NCI-H82 treated with DMSO at 0.1 percent for 48 hours (cell line): ENCODE data around the gene MEF2D.
A peak's percentile ranks its signal among the peaks of the same experiment; 100 is the strongest.

Source experiments
- DNase-seq: peaks from one replicate; lab custom pipeline; 2025; ENCODE audit not compliant: unreplicated experiment; lab: John Stamatoyannopoulos, UW

MEF2D gene

DNA sequence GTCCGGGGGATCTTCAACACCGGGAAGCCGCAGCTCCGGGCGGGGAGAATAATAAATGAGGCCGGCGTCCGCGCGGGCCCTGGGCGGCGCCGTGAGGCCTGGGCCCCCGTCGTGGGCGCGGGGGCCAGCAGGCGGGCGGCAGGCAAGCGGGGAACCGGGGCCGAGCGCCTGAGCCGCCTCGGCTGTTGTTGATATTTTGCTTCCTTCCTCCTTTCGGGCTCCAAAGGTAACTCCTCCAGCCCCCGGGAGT is at the start of gene MEF2D:
Gene MEF2D (minus strand): TSS at position 233 of the 250 bp plus-strand sequence. CDS start 17,483 bp downstream, outside the sequence.
- DNase-seq: no peak

DNA sequence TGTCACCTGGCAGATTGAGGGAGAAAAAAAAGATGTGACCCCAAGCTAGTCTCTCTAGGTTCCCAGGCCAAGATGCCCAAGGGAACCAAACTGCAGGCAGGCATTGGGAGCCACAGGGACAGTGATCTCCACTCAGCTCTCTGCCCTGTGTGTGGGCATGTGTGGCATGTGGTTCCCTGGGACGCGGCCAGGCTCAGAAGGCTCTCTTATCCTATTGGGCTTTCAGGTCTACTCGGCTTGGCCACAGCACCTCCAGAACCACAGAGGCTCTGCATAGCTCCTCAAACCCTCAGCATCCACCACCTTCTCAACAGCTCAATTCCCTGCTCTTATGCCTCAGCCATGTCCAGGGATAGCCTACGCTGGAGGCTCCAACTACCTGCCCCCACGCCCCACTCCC is 49.8 kb upstream of the MEF2D start:
- DNase-seq: no peak

DNA sequence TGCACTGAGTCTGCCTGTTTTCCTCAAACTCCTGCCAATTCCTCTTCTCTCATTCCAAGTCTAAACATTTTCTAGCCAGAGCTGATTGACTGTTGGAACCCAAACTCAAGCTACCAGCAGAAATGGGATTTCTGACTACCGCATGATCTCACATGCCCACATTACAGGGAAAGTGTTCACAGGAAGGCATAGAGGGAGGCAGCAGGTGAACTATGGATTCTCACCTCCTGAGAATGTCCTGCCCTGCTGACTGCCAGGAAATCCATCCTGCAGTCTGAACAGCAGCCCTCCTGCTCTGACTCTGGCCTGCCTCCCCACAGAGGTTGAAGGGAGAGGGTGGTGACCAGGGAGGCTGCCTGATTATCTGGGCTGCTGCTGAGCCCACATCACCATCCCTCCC is 49.3 kb upstream of the MEF2D start:
- DNase-seq: no peak

DNA sequence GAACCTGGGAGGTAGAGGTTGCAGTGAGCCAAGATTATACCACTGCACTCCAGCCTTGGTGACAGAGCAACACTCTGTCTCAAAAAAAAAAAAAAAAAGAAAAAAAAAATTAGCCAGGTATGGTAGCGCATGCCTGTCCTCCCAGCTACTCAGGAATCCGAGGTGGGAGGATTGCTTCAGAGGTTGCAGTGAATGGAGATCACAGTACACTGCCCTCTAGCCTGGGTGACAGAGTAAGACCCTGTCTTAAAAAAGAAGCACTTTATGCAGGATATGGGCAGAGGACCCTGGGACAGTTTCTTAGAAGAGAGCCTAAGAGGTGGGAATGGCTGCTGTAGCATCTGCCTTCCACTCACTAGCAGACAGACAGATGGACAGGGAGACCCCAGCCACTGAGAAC is 48.8 kb upstream of the MEF2D start:
- no peak for DNase-seq

DNA sequence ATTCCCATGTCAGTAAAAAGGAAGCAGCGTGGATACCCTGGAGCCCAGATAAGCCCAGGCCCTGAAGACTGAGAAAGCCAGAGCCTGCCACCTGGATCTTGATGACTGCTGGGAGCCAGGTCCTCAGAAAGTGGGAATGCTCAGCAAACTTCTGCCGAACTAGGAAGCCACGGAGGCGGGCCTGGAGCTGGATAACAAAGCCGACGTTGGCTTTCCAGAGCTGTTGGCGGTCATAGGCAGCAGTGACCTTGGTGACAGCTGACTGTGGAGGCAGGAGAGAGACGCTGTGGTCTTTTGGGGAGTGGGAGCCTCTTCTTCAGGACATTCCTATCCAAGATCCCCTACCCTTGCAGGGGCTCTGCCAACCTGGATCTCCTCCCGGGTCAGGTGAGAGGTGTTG is 47.4 kb upstream of the MEF2D start:
- no peak for DNase-seq

DNA sequence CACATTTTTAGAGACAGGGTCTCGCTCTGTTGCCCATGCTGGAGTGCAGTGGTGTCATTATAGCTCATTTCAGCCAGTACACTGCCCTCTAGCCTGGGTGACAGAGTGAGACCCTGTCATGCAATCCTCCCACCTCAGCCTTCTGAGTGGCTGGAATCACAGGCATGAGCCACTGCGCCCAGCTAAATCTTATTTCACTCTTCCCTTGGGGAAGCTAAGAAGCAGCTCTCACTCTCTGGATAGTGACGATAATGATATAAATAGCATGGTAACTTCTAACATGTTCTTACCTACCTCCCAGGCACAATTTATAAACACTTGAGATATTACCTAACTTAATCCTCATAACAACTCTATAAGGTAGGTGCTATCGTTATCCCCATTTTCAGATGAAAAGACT is 46.9 kb upstream of the MEF2D start:
- no peak for DNase-seq

DNA sequence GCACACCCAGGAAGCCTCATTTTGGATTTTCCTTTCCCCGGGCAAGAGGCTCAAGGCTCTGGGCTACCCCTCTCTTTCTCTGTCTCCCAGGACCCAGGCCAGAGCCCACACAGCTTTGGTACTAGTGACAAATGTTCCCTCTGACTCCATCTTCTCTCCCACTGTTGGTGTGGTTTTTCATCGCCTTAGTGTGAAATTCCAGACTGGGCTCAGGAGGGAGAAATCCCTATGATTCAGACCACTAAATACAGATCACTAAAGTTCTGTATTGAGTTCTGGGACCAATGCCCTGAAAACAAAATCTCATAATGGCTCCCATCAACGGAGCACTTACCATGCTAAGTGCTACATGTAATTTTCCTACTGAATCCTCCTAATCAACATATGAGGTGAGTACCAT is 45.7 kb upstream of the MEF2D start:
- no peak for DNase-seq

DNA sequence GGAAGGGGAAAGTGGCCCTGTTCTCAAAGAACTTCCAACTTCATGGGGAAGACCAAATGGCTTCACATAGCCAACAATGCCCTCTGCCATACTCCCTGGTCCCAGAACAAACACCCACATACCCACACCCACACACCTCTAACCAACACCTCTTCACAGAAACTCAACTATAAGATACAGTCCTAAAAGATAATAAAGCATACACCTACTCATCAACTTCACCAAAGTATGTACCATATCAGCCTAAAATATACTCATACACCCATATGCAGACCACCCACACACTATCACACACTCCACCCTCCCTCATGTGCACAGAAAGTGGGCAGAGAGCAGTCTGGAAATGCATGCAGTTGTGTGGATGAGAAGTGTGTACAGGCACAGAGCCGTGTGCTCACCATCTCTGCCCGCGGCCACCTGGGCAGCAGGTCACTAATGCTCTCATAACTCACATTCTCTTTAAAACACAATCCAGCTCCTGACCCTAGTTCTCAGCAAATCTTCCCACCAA is 44.1 kb upstream of the MEF2D start:
- no peak for DNase-seq

DNA sequence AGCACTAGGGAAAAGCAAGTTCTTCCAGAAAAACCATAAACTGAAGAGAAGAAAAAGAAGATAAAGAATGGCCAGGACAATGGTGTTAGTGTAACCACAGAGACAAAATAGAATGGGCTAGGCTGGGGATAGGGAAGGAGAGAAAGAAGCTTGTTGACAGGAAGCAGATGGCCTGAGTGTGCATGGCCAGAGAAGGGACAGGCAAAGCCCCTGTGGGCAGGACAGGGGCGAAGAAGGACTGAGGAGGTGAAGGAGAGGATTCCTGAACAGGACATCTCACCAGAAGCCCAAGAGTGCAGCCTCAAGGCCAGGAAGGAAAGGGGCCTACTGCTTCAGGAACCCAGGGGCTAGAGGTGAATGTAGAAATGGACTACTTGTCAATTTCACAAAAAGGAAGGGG is 42.5 kb upstream of the MEF2D start:
- no peak for DNase-seq

DNA sequence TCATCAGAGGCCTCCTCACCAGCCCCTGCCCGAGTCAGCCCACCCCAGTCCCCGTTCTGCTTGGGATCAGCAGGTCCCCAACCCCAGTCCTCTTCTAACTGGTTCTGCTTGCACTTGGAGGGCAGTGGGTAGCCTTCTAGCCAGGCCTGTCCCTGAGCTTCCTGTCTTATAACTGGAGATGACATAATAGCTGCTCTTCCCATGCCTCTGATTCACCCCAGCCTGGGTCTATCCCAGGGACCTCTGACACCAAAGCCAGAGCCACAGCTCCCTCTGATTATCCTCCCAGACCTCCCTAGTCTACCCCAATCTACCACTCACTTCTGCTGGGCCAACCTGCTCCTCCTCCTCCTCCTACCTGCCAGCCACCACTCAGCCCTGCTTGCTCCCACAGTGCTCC is 40.4 kb upstream of the MEF2D start:
- no peak for DNase-seq

DNA sequence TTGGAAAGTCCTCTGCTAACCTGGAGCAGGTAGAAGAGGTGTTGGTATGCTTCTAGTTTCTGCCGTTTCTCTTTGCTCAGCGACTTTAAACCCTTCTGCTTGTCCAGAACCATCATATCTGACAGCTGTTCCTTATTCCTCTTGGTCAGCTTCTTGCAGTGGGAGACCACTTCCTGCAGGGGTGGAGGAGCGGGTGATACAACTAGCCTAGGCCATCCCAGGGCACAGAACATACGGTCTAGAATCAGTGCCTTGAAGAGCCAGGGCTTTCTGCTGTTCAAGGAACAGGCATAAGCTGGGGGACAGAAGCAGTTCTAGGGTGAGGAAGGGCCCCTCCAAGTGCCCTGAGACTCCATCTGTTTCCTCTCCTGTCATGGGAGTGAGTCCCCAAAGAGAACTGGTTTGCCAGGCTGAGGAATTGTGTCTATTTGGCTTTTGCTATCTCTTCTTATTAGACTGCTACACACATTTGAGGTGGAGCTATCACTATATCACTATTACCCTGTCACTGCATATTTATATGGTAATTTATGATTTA is 39.3 kb upstream of the MEF2D start:
- DNase-seq: no peak

DNA sequence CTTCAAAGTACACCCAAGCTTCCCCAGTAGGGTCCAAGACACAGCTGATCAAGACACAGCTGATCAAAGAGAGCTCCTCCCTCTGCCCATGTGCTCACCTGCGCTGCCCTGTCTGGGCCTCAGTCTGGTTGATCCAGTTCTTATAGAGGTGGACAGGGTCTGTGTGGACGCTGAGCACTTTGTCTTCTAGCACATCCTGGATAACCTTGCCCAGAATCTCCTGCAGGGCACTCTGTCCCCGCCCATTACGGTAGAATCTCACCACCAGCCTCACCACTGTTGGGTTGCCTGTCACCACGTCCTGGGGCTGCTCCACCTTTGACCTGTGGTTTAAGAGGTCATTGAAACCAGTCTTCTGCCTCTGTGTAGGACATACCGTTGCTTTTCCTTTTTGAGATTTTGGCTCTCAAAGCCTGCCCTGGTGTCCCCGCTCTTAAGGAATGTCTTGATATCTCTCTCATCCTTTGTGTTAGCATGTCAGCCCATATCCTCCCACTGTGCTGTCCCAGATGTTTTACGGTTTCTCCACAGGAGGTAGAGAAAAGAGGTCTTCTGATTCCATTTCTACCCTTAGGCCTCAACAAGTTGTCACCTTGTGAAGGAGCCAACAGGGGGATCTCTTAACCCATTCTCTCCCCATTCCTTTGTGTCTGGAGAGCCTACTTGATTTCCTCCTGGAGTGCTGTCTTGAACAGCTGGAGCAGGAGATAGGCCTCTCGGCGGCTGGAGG is 38.3 kb upstream of the MEF2D start:
- no peak for DNase-seq

DNA sequence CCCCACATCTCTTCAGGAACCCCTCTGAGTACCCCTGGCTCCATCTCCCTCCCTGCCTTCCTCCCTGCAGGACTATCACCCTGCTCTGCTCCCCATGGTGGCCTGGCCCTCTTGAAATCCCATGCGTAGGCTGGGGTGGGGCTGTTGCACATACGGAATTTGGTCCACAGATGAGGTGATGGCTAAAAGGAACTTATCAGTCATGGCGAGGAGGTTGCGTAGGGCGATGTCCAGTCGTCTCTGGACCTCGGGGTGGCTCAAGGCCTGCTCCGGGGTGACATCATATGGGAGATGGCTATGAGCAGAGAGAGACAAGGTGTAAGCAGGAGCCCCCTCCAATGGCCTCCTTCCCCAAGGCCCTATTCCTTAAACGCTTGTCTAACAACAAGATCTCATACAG is 36.5 kb upstream of the MEF2D start:
- DNase-seq: no peak

DNA sequence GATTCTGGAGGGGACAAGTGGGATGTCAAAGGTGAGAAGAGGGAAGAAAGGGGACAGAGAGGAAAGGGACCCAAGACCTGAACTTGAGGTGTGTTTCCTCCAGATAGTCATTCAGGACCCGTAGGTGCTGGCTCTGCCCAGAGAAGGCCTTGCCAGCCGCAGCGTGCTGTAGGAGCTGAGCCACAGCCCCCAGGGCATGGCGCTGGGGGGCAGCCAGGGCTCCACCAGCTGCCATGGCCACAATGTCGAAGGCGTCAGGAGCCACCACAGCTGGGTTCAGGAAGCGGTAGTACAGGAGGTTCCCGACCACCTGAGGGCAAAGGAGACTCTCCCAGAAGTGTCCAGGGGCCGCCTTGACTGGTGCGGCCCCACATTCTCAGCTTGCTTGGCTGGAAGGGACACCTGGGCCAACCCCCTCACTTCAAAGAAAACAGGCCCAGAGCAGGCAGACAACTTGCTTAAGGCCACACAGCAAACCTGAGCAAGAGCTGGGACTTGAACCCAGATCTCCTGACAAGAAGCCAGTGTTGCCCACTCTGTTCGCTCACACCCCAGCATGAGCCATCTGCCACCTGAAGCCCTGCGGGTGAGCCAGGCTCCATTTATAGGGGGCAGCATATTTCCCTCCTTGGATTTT is 34.0 kb upstream of the MEF2D start:
- DNase-seq: no peak

DNA sequence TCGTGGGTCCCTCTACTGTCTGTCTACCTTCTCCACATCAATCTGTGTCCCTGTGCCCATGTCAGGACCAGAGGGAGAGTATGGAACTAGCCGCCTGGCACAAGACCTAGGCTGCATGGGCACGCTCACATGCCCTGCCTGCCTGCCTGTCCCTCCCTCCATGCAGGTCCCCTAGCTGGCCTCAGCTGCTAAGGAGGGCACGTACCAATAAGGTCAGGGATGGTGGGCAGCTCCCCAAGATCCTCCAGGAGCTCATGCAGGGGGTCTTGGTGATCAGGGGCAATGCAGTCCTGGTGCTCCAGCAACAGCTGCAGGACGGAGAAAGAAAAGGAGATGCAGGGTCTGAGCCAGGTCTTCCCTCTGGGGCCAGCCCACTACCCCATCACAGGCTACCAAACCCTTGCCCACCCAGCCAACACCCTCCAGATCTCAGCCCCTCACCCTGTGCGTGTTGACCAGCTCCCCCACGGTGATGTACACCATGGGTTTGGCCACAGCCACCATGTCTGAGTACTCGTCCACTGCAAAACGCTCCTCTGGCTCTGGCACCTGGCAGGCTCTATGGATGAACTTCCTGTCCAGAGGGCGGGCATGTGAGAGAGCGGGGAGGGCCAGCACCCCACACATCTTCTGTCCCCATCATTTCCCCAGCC is 33.1 kb upstream of the MEF2D start:
- no peak for DNase-seq

DNA sequence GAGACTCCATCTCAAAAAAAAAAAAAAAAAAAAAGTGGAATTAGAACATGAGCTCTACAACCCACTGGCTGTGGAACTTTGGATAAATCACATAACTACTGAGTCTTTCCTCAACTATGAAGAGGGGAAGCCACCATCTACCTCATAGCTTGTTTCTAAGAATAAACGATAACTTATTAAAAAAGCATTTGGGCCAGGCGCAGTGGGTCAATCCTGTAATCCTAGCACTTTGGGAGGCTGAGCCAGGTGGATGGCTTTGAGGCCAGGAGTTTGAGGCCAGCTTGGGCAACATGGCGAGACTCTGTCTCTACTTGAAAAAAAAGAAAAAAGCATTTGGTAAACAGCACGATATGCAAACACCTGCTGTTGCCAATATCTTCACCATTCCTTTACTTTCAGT is 31.8 kb upstream of the MEF2D start:
- no peak for DNase-seq

DNA sequence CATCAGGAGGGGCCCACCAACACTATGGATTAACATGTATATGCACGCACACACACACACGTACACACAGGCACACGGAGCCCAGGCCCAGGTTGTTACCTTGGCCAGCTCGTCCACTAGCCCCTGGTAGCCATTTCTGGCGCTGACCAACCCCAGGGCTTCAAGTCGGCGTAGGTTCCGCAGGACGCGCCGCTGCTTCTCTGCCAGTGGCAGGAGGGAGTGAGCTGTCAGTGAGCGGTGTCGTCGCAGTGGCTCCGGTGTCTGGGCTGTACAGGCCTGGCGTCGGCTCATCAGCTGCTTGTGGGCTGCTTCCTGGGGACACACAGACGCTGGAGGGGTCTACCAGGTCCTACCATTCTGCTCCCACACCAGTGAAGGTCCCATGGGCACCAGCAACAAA is 29.4 kb upstream of the MEF2D start:
- no peak for DNase-seq

DNA sequence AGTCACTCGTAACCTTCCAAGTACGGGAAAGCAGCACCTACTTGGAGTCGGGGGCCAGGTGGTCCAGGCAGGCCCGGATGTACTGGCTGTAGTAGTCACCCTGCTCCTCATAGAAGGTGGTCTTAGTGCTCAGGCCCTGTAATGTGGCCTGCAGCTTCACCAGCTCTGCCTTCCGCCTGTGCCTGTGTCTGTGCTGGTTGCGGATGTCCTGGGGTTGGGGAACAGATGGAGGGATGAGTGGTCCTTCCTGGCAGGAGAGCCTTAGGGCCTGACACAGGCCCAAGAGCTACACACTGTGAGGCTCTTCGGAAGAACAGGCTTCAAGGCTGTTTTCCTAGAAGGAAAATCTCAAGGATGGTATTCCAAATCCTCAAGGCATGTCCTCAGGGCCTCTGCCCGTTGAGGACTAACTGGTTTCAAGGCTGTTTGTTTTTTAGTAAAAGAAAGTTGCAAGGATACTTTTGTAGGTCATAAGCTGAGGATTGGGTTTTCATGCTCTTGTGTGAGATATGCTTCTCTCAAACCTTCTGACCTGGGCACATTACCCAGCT is 28.4 kb upstream of the MEF2D start:
- no peak for DNase-seq

DNA sequence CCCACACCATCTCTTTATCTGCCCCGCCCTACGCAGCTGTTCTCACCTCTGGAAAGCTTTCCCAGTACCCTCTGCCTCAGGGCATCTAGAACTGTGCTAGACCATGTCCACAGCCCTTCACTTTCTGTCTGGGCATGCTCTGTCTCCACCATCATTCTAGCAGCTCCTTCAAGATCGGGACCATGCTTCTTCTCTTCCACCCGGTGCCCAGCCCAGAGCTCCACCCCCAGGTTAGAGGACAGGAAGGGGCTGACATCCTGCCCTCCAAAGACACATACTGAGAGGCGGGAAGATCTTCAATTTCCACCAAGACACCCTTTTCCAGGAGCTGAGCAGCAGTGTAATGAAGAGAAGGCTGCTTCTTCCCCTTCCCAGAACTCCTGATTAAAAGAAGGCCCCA is 27.7 kb upstream of the MEF2D start:
- DNase-seq: no peak

DNA sequence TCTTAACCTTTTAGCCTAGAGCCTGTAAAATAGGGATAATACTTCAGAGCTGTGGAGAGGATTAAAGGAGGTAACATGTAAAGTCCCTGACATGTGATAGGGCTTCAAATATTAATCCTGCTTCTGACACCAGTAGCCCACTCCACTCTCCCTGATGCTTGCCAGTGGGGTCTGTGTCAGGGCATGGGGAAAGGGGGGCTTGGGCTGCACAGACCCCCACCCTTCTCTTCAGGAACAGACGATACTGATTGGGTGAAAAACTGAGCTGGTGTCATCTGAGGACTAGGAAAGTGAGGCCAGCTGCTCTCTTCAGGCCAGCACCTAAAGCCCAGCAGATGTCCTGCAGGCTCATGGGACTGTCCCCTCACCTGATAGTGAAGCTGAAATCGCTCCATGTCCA is 27.0 kb upstream of the MEF2D start:
- DNase-seq: peak; percentile 86

DNA sequence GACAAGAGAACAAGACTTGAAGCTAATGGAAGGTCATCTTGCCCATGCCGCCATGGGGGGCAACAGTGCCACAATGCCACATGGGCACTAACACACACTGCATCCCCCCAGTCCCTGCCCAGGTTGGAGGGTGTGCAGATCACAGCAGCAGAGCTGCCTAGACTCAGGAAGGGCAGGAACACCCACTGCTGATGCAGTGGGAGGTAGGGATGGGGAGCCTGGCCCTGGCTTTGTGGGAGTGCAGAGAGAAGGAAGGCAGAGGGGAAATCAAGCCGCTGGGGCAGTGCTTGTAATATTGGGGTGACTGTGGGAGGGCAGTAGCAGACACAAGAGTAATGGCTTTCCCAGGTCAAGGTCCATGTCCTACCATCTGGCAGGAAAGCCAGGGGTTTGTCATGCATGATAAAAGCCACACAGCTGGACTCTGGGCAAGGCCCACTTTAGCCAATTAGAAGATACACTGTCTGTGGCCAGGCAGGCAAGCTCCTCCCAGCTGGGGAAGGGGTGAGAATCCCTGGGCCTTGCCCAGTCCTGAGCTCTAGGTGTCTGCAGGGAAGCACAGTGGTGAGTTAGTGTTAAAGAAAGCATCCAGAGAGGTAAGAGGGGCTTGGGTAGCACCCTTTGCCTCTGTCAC is 25.4 kb upstream of the MEF2D start:
- DNase-seq: no peak
